DND-41 (cell line): Measurements from ENCODE around the gene ANKRD11.

Experiments
- ATAC-seq: fragments of 200-7000 bp; cut with Tn5 transposase; 3 replicates; pipeline ENCODE4 v1.9.1; 2021; ENCODE audit warnings: low read depth; ENCODE audit not compliant: insufficient read depth
- DNase-seq: peaks from one replicate; pipeline ENCODE4 v3.0.0-alpha.2; 2020
- H2AFZ ChIP-seq: 2 replicates; pipeline ENCODE4 v1.6.0; 2012; ENCODE audit warnings: low read depth, low read length
- H3K27ac ChIP-seq: 2 replicates; pipeline ENCODE4 v1.5.1; 2012; ENCODE audit warnings: low read length, inconsistent platforms
- H3K27me3 ChIP-seq: fragments of 200-600 bp; sonication (generic); 2 replicates; pipeline ENCODE4 v1.6.0; 2012; ENCODE audit warnings: low read length, mild to moderate bottlenecking, inconsistent platforms; ENCODE audit not compliant: insufficient read depth, poor library complexity
- H3K36me3 ChIP-seq: 2 replicates; pipeline ENCODE4 v1.5.1; 2012; ENCODE audit warnings: low read length, inconsistent platforms; ENCODE audit not compliant: insufficient read depth
- H3K4me1 ChIP-seq: 2 replicates; pipeline ENCODE4 v1.5.1; 2012; ENCODE audit warnings: mild to moderate bottlenecking, low read length; ENCODE audit not compliant: insufficient read depth
- H3K4me2 ChIP-seq: 2 replicates; pipeline ENCODE4 v1.6.0; 2012; ENCODE audit warnings: mild to moderate bottlenecking, moderate library complexity, low read length, inconsistent platforms; ENCODE audit not compliant: insufficient read depth
- H3K4me3 ChIP-seq, 2 experiments: fragments of 200-600 bp in 1 of 2; shearing (Covaris generic) in 1 of 2; 2 replicates each; pipeline ENCODE4 v1.5.1; 2012 to 2016; ENCODE audit warnings: inconsistent platforms in 2 of 2, low read length in 2 of 2, mild to moderate bottlenecking in 2 of 2, low read depth in 1 of 2, moderate library complexity in 1 of 2
- H3K79me2 ChIP-seq: 2 replicates; pipeline ENCODE4 v1.6.0; 2012; ENCODE audit warnings: low read length, inconsistent platforms; ENCODE audit not compliant: insufficient read depth
- H3K9ac ChIP-seq: 2 replicates; pipeline ENCODE4 v1.6.0; 2012; ENCODE audit warnings: low read depth, mild to moderate bottlenecking, inconsistent platforms, low read length, moderate library complexity
- H3K9me3 ChIP-seq: 2 replicates; pipeline ENCODE4 v1.5.1; 2012; ENCODE audit warnings: low read length, moderate library complexity, mild to moderate bottlenecking, inconsistent platforms; ENCODE audit not compliant: insufficient read depth, severe bottlenecking
- H4K20me1 ChIP-seq: 2 replicates; pipeline ENCODE4 v1.6.0; 2012; ENCODE audit warnings: low read length; ENCODE audit not compliant: insufficient read depth
- CTCF ChIP-seq: IDR thresholded peaks from 2 replicates; pipeline ENCODE4 v1.5.1; 2012; ENCODE audit warnings: borderline replicate concordance, low read length, moderate library complexity, mild to moderate bottlenecking; ENCODE audit not compliant: poor library complexity, severe bottlenecking; ENCODE audit errors: extremely low read depth
- EZH2 ChIP-seq: IDR thresholded peaks from 3 replicates; pipeline ENCODE4 v1.6.1; 2012; ENCODE audit warnings: borderline replicate concordance, low read depth, mild to moderate bottlenecking, moderate library complexity, low read length, inconsistent platforms; ENCODE audit not compliant: severe bottlenecking

Gene ANKRD11

DNA sequence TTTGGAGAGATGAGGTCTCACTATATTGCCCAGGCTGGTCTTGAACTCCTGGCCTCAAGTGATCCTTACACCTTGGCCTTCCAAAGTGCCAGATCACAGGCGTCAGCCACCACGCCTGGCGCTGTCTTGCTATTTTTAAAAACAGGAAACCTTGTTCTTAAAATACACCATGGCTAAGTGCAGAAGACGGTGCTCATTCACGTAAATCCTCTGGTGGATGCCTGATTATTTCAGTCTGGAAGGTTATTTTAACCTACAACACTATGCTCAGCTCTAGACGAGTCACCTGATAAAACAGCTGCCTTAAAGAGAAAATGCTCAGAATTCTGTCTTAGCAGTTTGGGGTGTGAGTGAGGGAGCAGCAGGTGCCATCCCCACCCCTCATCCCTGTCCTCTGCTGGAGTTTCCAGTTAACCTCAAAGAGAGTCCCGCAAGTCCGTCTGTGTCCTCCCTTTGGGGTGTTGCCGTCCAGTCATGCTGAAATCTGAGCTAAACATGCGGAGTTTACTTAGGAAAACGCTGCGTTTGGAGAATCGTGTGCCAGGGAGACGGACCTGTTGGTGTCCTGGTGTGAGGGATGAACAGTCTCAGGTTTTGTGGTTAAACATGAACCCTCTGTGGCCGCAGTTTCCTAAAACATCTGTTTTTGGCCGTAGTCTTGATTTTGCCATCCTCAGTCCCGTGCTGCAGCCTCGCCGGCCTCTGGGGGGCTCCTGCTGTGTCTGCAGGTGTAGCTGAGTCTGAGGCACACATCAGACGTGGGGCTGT, 35.0 kb upstream of the ANKRD11 start:
- ATAC-seq, result no peak
- H3K4me2 ChIP-seq, result no peak overlapping the region
- H2AFZ ChIP-seq, result no peak overlapping the region
- peaks cover 89% of the 10 kb centered on the region for H3K36me3 ChIP-seq
- no peaks in the 10 kb centered on the region for H3K9me3 ChIP-seq
- no peaks in the 10 kb centered on the region for H3K27me3 ChIP-seq
- H4K20me1 ChIP-seq, result peaks cover 26% of the 10 kb centered on the region
- H3K9ac ChIP-seq, result no peak overlapping the region
- peaks cover 25% of the 10 kb centered on the region for H3K79me2 ChIP-seq
- no peak overlapping the region for H3K4me3 ChIP-seq
- TF ChIP-seq CTCF (no peak), EZH2 (no peak)
- no peak for DNase-seq
- no peak overlapping the region for H3K27ac ChIP-seq
- no peaks in the 10 kb centered on the region for H3K4me1 ChIP-seq

DNA sequence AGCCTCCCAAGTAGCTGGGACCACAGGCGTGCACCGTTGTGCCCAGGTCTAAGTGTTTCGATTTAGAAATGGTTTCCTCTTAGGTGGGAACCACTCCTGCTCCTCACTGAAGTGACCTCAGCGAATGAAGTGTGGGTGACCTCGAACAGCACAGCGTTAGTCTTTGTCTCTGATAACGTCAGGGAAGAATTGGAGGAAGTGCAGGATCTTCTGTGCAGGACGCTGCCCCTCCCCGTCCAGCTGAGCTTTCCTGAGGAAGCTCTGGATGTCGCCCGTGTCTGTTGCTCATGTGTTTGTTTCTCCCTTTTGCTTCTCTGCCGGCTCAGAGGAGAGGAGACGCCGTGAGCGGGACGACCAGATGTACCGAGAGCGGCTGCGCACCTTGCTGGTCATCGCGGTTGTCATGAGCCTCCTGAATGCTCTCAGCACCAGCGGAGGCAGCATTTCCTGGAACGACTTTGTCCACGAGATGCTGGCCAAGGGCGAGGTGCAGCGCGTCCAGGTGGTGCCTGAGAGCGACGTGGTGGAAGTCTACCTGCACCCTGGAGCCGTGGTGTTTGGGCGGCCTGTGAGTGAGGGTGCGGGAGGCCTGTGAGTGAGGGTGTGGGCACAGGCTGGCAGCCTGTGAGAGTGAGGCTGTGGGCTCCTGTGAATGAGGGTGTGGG, 33.5 kb upstream of the ANKRD11 start:
- DNase-seq, result no peak
- no peak overlapping the region for H3K4me3 ChIP-seq
- TF ChIP-seq CTCF, result no peak
- no peak for TF ChIP-seq EZH2
- peaks cover 38% of the 10 kb centered on the region for H3K79me2 ChIP-seq
- ATAC-seq, result no peak
- H4K20me1 ChIP-seq, result peaks cover 33% of the 10 kb centered on the region
- no peak overlapping the region for H2AFZ ChIP-seq
- no peak overlapping the region for H3K9ac ChIP-seq
- H3K9me3 ChIP-seq, result no peaks in the 10 kb centered on the region
- H3K4me1 ChIP-seq, result no peaks in the 10 kb centered on the region
- peaks cover 88% of the 10 kb centered on the region for H3K36me3 ChIP-seq
- H3K27me3 ChIP-seq, result no peaks in the 10 kb centered on the region
- no peak overlapping the region for H3K4me2 ChIP-seq
- H3K27ac ChIP-seq, result no peak overlapping the region

DNA sequence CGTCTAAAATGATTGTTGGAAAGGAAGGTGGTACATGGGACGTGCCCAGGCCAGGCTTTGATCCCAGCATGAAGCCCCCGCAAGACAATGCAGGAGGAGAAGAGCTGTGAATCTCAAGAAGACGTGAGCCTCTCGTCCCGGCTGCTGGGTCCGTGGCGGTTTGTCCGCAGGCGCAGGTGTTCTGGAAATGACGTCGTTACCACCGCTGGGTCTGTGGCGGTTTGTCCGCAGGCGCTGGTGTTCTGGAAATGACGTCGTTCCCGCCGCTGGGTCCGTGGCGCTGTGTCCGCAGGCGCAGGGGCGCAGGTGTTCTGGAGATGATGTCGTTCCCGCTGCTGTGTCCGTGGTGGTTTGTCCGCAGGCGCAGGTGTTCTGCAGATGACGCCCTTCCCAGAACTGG, 31.9 kb upstream of the ANKRD11 start:
- H3K27ac ChIP-seq, result no peak overlapping the region
- H3K4me3 ChIP-seq, result no peak overlapping the region
- DNase-seq, result no peak
- peaks cover 39% of the 10 kb centered on the region for H4K20me1 ChIP-seq
- no peak overlapping the region for H3K9ac ChIP-seq
- ATAC-seq, result no peak
- no peak overlapping the region for H2AFZ ChIP-seq
- no peaks in the 10 kb centered on the region for H3K4me1 ChIP-seq
- TF ChIP-seq EZH2, result no peak
- no peak for TF ChIP-seq CTCF
- no peaks in the 10 kb centered on the region for H3K27me3 ChIP-seq
- H3K79me2 ChIP-seq, result peaks cover 52% of the 10 kb centered on the region
- no peak overlapping the region for H3K4me2 ChIP-seq
- peaks cover 90% of the 10 kb centered on the region for H3K36me3 ChIP-seq
- no peaks in the 10 kb centered on the region for H3K9me3 ChIP-seq
